H1 (cell line): ENCODE results near the gene BAD. TPM values are rescaled to one million over a fixed set of nuclear protein-coding genes. Genes with fewer than 3 reads are reported as not detected.

ENCODE experiments used
- CTCF ChIA-PET: fragments of 300-600 bp; sonication (Branson Sonifier 250); formaldehyde crosslinking; loops from one replicate; lab custom pipeline; 2021; ENCODE audit not compliant: partially characterized antibody; lab: Charles Lee
- POLR2A ChIA-PET: fragments of 300-600 bp; sonication (Branson Sonifier 250); formaldehyde crosslinking; loops from one replicate; lab custom pipeline; 2021; ENCODE audit warnings: inconsistent platforms; ENCODE audit not compliant: partially characterized antibody; lab: Charles Lee
- DNase-seq, 2 experiments: peaks; one replicate each; pipeline versions ENCODE4 v3.0.0 to v3.0.0-alpha.2; 2010 to 2022; ENCODE audit warnings: low spot score in 2 of 2, low read depth in 1 of 2, mixed read lengths in 1 of 2
- FAIRE-seq: peaks from 2 replicates; lab custom pipeline; 2011; peaks lifted over from hg19 to GRCh38; lab: Jason Lieb, UNC
- H2AFZ ChIP-seq: 2 replicates; pipeline ENCODE4 v1.8.1; 2012; ENCODE audit warnings: low read length, inconsistent platforms
- H2AK5ac ChIP-seq: 2 replicates; pipeline ENCODE4 v1.6.1; 2013; ENCODE audit warnings: low read depth, low read length
- H2BK120ac ChIP-seq: replicated peaks from 2 replicates; pipeline ENCODE3; 2013; ENCODE audit warnings: low read depth, low read length, inconsistent platforms
- H2BK12ac ChIP-seq: 2 replicates; pipeline ENCODE4 v1.6.1; 2013; ENCODE audit warnings: low read depth, low read length
- H2BK15ac ChIP-seq: 2 replicates; pipeline ENCODE4 v1.6.1; 2013; ENCODE audit warnings: low read length
- H2BK20ac ChIP-seq: 2 replicates; pipeline ENCODE4 v1.6.1; 2013; ENCODE audit warnings: low read length
- H2BK5ac ChIP-seq: 2 replicates; pipeline ENCODE4 v1.6.1; 2013; ENCODE audit warnings: low read depth, low read length
- H3K14ac ChIP-seq: 2 replicates; pipeline ENCODE4 v1.6.1; 2013; ENCODE audit warnings: inconsistent platforms; ENCODE audit not compliant: insufficient read length
- H3K18ac ChIP-seq: 2 replicates; pipeline ENCODE4 v1.6.1; 2013; ENCODE audit warnings: low read length; ENCODE audit errors: extremely low read depth
- H3K23ac ChIP-seq: 2 replicates; pipeline ENCODE4 v1.6.1; 2013; ENCODE audit warnings: inconsistent platforms; ENCODE audit not compliant: insufficient read length
- H3K23me2 ChIP-seq: 2 replicates; pipeline ENCODE4 v1.6.1; 2013; ENCODE audit warnings: low read depth, low read length
- H3K27ac ChIP-seq: 2 replicates; pipeline ENCODE4 v1.6.1; 2011; ENCODE audit warnings: low read depth, low read length, inconsistent platforms
- H3K27me3 ChIP-seq, 4 experiments: replicated peaks in 1 of 4; 1 replicate in 1 of 4; 2 replicates in 3 of 4; pipeline versions ENCODE4 v1.6.1 to v1.8.1; 2011 to 2013; ENCODE audit warnings: low read length in 3 of 4, mild to moderate bottlenecking in 3 of 4, inconsistent platforms in 2 of 4, mixed read lengths in 2 of 4, moderate library complexity in 1 of 4; ENCODE audit not compliant: control insufficient read depth in 3 of 4, insufficient read depth in 3 of 4; ENCODE audit errors: extremely low read depth in 1 of 4
- H3K36me3 ChIP-seq, 4 experiments: 2 replicates each; pipeline versions ENCODE4 v1.6.1 to v1.8.1; 2011 to 2013; ENCODE audit warnings: mild to moderate bottlenecking in 4 of 4, low read length in 3 of 4, moderate library complexity in 2 of 4, control low read depth in 1 of 4, inconsistent platforms in 1 of 4; ENCODE audit not compliant: insufficient read depth in 4 of 4, control insufficient read depth in 2 of 4
- H3K4ac ChIP-seq: replicated peaks from 2 replicates; pipeline ENCODE3; 2013; ENCODE audit warnings: low read length, low read depth, mixed read lengths, inconsistent platforms; ENCODE audit not compliant: insufficient read length
- H3K4me1 ChIP-seq, 4 experiments: replicated peaks in 1 of 4; 1 replicate in 1 of 4; 2 replicates in 3 of 4; pipeline versions ENCODE4 v1.6.1 to v1.8.1; 2011 to 2013; ENCODE audit warnings: low read length in 3 of 4, inconsistent platforms in 2 of 4, mixed read lengths in 1 of 4; ENCODE audit not compliant: insufficient read depth in 4 of 4, control insufficient read depth in 3 of 4
- H3K4me2 ChIP-seq, 2 experiments: 2 replicates each; pipeline versions ENCODE4 v1.6.1 to v1.8.1; 2011 to 2013; ENCODE audit warnings: low read depth in 2 of 2, low read length in 2 of 2, control low read depth in 1 of 2, inconsistent platforms in 1 of 2, mild to moderate bottlenecking in 1 of 2; ENCODE audit not compliant: insufficient read depth in 1 of 2
- H3K4me3 ChIP-seq, 4 experiments: fragments of 200-600, 300-600 bp in 1 of 4; sonication (generic), shearing (Covaris generic), sonication (Bioruptor Twin) in 1 of 4; 2 replicates each; pipeline versions ENCODE4 v1.5.1 to v1.8.1; 2011 to 2016; ENCODE audit warnings: low read length in 4 of 4, low read depth in 3 of 4, control low read depth in 2 of 4, inconsistent platforms in 2 of 4, mild to moderate bottlenecking in 2 of 4, mixed read lengths in 1 of 4, moderate library complexity in 1 of 4; ENCODE audit not compliant: insufficient read depth in 2 of 4; ENCODE audit errors: extremely low read depth in 1 of 4
- H3K56ac ChIP-seq: replicated peaks from 2 replicates; pipeline ENCODE3; 2013; ENCODE audit warnings: low read depth, mild to moderate bottlenecking, mixed read lengths, low read length, inconsistent platforms; ENCODE audit not compliant: insufficient read length
- H3K79me1 ChIP-seq: 2 replicates; pipeline ENCODE4 v1.6.1; 2013; ENCODE audit warnings: low read depth, low read length, control low read depth
- H3K79me2 ChIP-seq, 2 experiments: 2 replicates each; pipeline versions ENCODE4 v1.6.1 to v1.8.1; 2012 to 2013; ENCODE audit warnings: low read length in 2 of 2, mild to moderate bottlenecking in 2 of 2, inconsistent platforms in 1 of 2; ENCODE audit not compliant: insufficient read depth in 2 of 2, control insufficient read depth in 1 of 2
- H3K9ac ChIP-seq, 4 experiments: replicated peaks in 1 of 4; 1 replicate in 1 of 4; 2 replicates in 3 of 4; pipeline versions ENCODE4 v1.6.1 to v1.8.1; 2011 to 2013; ENCODE audit warnings: low read depth in 3 of 4, low read length in 3 of 4, control low read depth in 2 of 4, mild to moderate bottlenecking in 2 of 4, moderate library complexity in 2 of 4, inconsistent platforms in 1 of 4; ENCODE audit errors: extremely low read depth in 1 of 4
- H3K9me3 ChIP-seq, 2 experiments: 2 replicates each; pipeline versions ENCODE4 v1.6.1 to v1.8.1; 2012 to 2013; ENCODE audit warnings: mild to moderate bottlenecking in 2 of 2, moderate library complexity in 2 of 2, control low read depth in 1 of 2, inconsistent platforms in 1 of 2, low read depth in 1 of 2, low read length in 1 of 2, mixed read lengths in 1 of 2; ENCODE audit not compliant: insufficient read depth in 2 of 2
- H4K20me1 ChIP-seq, 2 experiments: replicated peaks in 1 of 2; 2 replicates each; pipeline versions ENCODE3 to v1.8.1; 2011 to 2013; ENCODE audit warnings: inconsistent platforms in 2 of 2, low read length in 2 of 2, mild to moderate bottlenecking in 1 of 2; ENCODE audit not compliant: insufficient read depth in 2 of 2, control insufficient read depth in 1 of 2
- H4K5ac ChIP-seq: 2 replicates; pipeline ENCODE4 v1.6.1; 2013; ENCODE audit warnings: low read length, low read depth, mixed read lengths, inconsistent platforms; ENCODE audit not compliant: insufficient read length
- H4K8ac ChIP-seq: 2 replicates; pipeline ENCODE4 v1.8.0; 2013; ENCODE audit warnings: mild to moderate bottlenecking, moderate library complexity, low read length, inconsistent platforms; ENCODE audit not compliant: insufficient read depth; ENCODE audit errors: extremely low read depth
- H4K91ac ChIP-seq: replicated peaks from 2 replicates; pipeline ENCODE3; 2013; ENCODE audit warnings: low read length, mixed read lengths, inconsistent platforms; ENCODE audit not compliant: insufficient read length
- MAFK ChIP-seq: IDR thresholded peaks from 2 replicates; pipeline ENCODE4 v1.6.1; 2012; ENCODE audit warnings: low read depth, mild to moderate bottlenecking, improper control_type of control experiment, low read length
- PHF8 ChIP-seq: fragments of 200-600 bp; sonication (generic); conservative IDR thresholded peaks from 2 replicates; pipeline ENCODE4 v1.7.1; 2012; ENCODE audit warnings: low read depth, mild to moderate bottlenecking, inconsistent platforms, low read length, moderate library complexity
- WGBS, 2 experiments: shearing (Covaris generic) in 1 of 2; methylation state at CpG; one replicate each; pipeline versions ENCODE4 v1.1.6 to v1.1.7; 2013 to 2015; ENCODE audit warnings: low lambda C conversion rate in 2 of 2, mixed read lengths in 2 of 2, inconsistent platforms in 1 of 2, low coverage in 1 of 2, missing lambda C conversion rate in 1 of 2; ENCODE audit not compliant: insufficient replicate concordance in 2 of 2, insufficient coverage in 1 of 2, insufficient read length in 1 of 2; ENCODE audit errors: extremely low coverage in 1 of 2, missing lambda C conversion rate in 1 of 2; 5-methylcytosine and 5-hydroxymethylcytosine counted together
- polyA plus RNA-seq, 7 experiments: library from polyadenylated mRNA; depleted of rRNA in 3 of 7; stranded (reverse) in 5 of 7; unstranded in 2 of 7; fragments of >200 nt in 5 of 7; fragments of 200-250 nt in 2 of 7; gene quantifications; 1 replicate in 5 of 7; 2 replicates in 1 of 7; 4 replicates in 1 of 7; pipeline versions ENCODE4 v1.2.1 to v1.2.3, GENCODE V29; 2011 to 2013; ENCODE audit warnings: missing spikeins in 2 of 7, mixed read lengths in 2 of 7
- total RNA-seq: library from RNA; stranded (reverse); fragmentation: NEBNext Ultra II Directional; extraction: Animal tissue kit (Norgen Biotek cat#: 25700); gene quantifications from 2 replicates; pipeline ENCODE4 v1.2.1, GENCODE V29; 2021
- TF ChIP-seq, protein P1 (sequence below): IDR thresholded peaks from 2 replicates; pipeline ENCODE4 v1.6.1; 2011; ENCODE audit warnings: low read length, improper control_type of control experiment

BAD gene
- total and polyA plus RNA-seq, 2 of the 8 experiments (the other 6 are each of a cell fraction or from before 2014, with no cell fraction given) = 23.1 to 33.7 TPM

- Histone ChIP-seq H4K5ac (peak within 1 kb of the TSS; percentile 90), H3K4ac (peak within 1 kb of the TSS; percentile 38), H2BK20ac (no peak within 1 kb of the TSS), H3K27me3 (no peaks in the 10 kb centered on the region; a peak in 1 of 7 replicates), H2BK12ac (0 out of 2 replicates have a peak within 1 kb of the TSS, but pooled peaks have one; percentile 1), H3K4me1 (peaks cover 0 to 16% (median 12%) of the 10 kb centered on the region in 4 experiments; a peak in 6 of 7 replicates), H2BK15ac (no peak within 1 kb of the TSS), H3K4me2 (peak within 1 kb of the TSS; percentile 82 to 85), H4K8ac (peak within 1 kb of the TSS; percentile 92), H4K20me1 (peaks cover 0 to 11% of the 10 kb centered on the region in 2 experiments), H3K23ac (no peak within 1 kb of the TSS), H3K18ac (peak within 1 kb of the TSS; percentile 99), H3K23me2 (peaks cover 12% of the 10 kb centered on the region), H3K27ac (peak within 1 kb of the TSS; percentile 87), H2AK5ac (peak within 1 kb of the TSS; percentile 26; the same call in 1 of the 2 replicates), H2BK5ac (peak within 1 kb of the TSS; percentile 88), H3K14ac (no peak within 1 kb of the TSS), H3K79me2 (peaks cover 2 to 13% of the 10 kb centered on the region in 2 experiments; a peak in 3 of 4 replicates), H4K91ac (peak within 1 kb of the TSS; percentile 81), H3K9me3 (no peaks in the 10 kb centered on the region), H3K79me1 (peaks cover 3% of the 10 kb centered on the region), H2AFZ (no peak within 1 kb of the TSS), H3K4me3 (peak within 1 kb of the TSS; percentile 67 to 82 (median 78)), H3K36me3 (peaks cover 0 to 19% (median 7%) of the 10 kb centered on the region in 4 experiments; a peak in 4 of 8 replicates), H2BK120ac (no peak within 1 kb of the TSS), H3K56ac (peak within 1 kb of the TSS; percentile 90), H3K9ac (peak within 1 kb of the TSS; percentile 72 to 85 (median 76))
- POLR2A ChIA-PET = interaction anchor here (0.7 to 13.1 kb wide), 9 partner anchors 6 to 64 kb away, joined by 3 to 352 read pairs (median 43); partner anchors contain the start of genes DNAJC4, FKBP2, NUDT22 and PLCB3
- DNase-seq (peak; percentile 88 to 97), FAIRE-seq (no peak)
- CTCF ChIA-PET = interaction anchor here (1.0 to 1.6 kb wide), 3 partner anchors 10 to 32 kb away, joined by 3 to 4 read pairs (median 4); partner anchors contain the start of gene NUDT22
- 7% methylated on average over 44 of the region's 58 CpGs; no CpG with 5 or more reads in 1 of the 2 experiments for WGBS, 2 experiments
- TF ChIP-seq MAFK (no peak), PHF8 (peak; percentile 76)
- TF ChIP-seq, protein P1, sequence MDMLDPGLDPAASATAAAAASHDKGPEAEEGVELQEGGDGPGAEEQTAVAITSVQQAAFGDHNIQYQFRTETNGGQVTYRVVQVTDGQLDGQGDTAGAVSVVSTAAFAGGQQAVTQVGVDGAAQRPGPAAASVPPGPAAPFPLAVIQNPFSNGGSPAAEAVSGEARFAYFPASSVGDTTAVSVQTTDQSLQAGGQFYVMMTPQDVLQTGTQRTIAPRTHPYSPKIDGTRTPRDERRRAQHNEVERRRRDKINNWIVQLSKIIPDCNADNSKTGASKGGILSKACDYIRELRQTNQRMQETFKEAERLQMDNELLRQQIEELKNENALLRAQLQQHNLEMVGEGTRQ = no peak
Measured at GRCh38 chr11:64240435-64241240, 43.8 kb downstream of the BAD start, which contains the start of gene FKBP2. TSS of gene FKBP2 (plus strand) at chr11:64241095. CDS start at chr11:64242388, 1,293 bp downstream.
